ENCODE data around the gene RGS11. TPM values are rescaled to one million over a fixed set of nuclear protein-coding genes. Genes with fewer than 3 reads are reported as not detected.

RGS11 gene
- not detected for total RNA-seq
- polyA plus RNA-seq: not detected

- H3K27me3 ChIP-seq (ENCODE audit: control insufficient read depth, insufficient read depth, low read length): peaks cover 4% of the 10 kb centered on the region
- H3K4me1 ChIP-seq (ENCODE audit: control insufficient read depth, insufficient read depth, low read length, poor library complexity, severe bottlenecking): peaks cover 27% of the 10 kb centered on the region
- H3K9me3 Mint-ChIP-seq: no peaks in the 10 kb centered on the region
- no peak within 1 kb of the TSS for H3K27ac ChIP-seq (ENCODE audit: insufficient read depth, low read length, poor library complexity, severe bottlenecking)
- H3K27ac Mint-ChIP-seq: no peak within 1 kb of the TSS
- ATAC-seq (ENCODE audit: low read depth in 2 of 2) (no peak), DNase-seq (no peak)
- no peaks in the 10 kb centered on the region for H3K36me3 ChIP-seq (ENCODE audit: control insufficient read depth, insufficient read depth, low read length)
- H3K4me3 Mint-ChIP-seq: peak within 1 kb of the TSS in 3 of 4 donors; percentile 55 to 73 (median 73)
- H3K27me3 Mint-ChIP-seq: peaks cover 44% of the 10 kb centered on the region
- H3K36me3 Mint-ChIP-seq: no peaks in the 10 kb centered on the region
- no peak within 1 kb of the TSS for H3K4me3 ChIP-seq (ENCODE audit: low read depth, low read length)
- no peaks in the 10 kb centered on the region for H3K9me3 ChIP-seq (ENCODE audit: control insufficient read depth in 2 of 2, low read length in 2 of 2)
- H3K4me1 Mint-ChIP-seq: peaks cover 6 to 15% (median 9%) of the 10 kb centered on the region in 4 donors
Measured at GRCh38 chr16:275786-276232, at the start of gene RGS11. TSS of gene RGS11 (minus strand) at chr16:275944. CDS start at chr16:275911, 33 bp downstream.

- peaks cover 6% of the 10 kb centered on the region for H3K36me3 Mint-ChIP-seq
- H3K27me3 Mint-ChIP-seq: no peaks in the 10 kb centered on the region
- H3K4me1 ChIP-seq (ENCODE audit: control insufficient read depth, insufficient read depth, low read length, poor library complexity, severe bottlenecking): peaks cover 39% of the 10 kb centered on the region
- DNase-seq: peak; percentile 70 to 87 (median 82)
- H3K4me3 ChIP-seq (ENCODE audit: low read depth, low read length): peak overlapping the region; percentile 40
- H3K4me3 Mint-ChIP-seq: peak overlapping the region; percentile 70 to 86 (median 82)
- H3K9me3 Mint-ChIP-seq: no peaks in the 10 kb centered on the region
- H3K27ac Mint-ChIP-seq: peak overlapping the region; percentile 88 to 96 (median 95)
- ATAC-seq (ENCODE audit: low read depth in 2 of 2): peak; percentile 76 to 77
- H3K36me3 ChIP-seq (ENCODE audit: control insufficient read depth, insufficient read depth, low read length): no peaks in the 10 kb centered on the region
- no peaks in the 10 kb centered on the region for H3K9me3 ChIP-seq (ENCODE audit: control insufficient read depth in 2 of 2, low read length in 2 of 2)
- peaks cover 4 to 73% (median 34%) of the 10 kb centered on the region in 4 donors for H3K4me1 Mint-ChIP-seq
- no peaks in the 10 kb centered on the region for H3K27me3 ChIP-seq (ENCODE audit: control insufficient read depth, insufficient read depth, low read length)
- H3K27ac ChIP-seq (ENCODE audit: insufficient read depth, low read length, poor library complexity, severe bottlenecking): peak overlapping the region; percentile 85
Measured at GRCh38 chr16:324451-325334, 48.9 kb upstream of the RGS11 start.

DNA sequence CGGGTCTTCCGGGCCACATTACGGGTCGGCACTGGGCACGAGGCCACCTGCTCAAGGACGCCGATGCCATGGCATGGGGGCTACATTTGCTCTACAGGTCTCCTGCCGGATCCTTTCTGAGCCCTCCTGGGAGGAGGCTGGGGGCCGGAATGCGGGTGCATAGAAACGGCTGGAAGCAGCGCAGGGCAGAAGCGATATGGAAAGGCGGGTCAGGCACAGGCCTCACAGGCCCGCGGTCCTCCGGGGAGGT is 48.4 kb upstream of the RGS11 start:
- H3K36me3 ChIP-seq (ENCODE audit: control insufficient read depth, insufficient read depth, low read length): peaks cover 4% of the 10 kb centered on the region
- H3K4me3 ChIP-seq (ENCODE audit: low read depth, low read length): peak overlapping the region; percentile 40
- Mint-ChIP-seq H3K4me1 (peaks cover 4 to 74% (median 35%) of the 10 kb centered on the region in 4 donors), H3K27me3 (no peaks in the 10 kb centered on the region), H3K27ac (peak overlapping the region; percentile 66 to 96 (median 95)), H3K36me3 (peaks cover 8% of the 10 kb centered on the region), H3K9me3 (no peaks in the 10 kb centered on the region), H3K4me3 (peak overlapping the region in 3 of 4 donors; percentile 35 to 80 (median 70))
- peaks cover 39% of the 10 kb centered on the region for H3K4me1 ChIP-seq (ENCODE audit: control insufficient read depth, insufficient read depth, low read length, poor library complexity, severe bottlenecking)
- no peak for DNase-seq
- H3K27me3 ChIP-seq (ENCODE audit: control insufficient read depth, insufficient read depth, low read length): no peaks in the 10 kb centered on the region
- peak overlapping the region; percentile 85 for H3K27ac ChIP-seq (ENCODE audit: insufficient read depth, low read length, poor library complexity, severe bottlenecking)
- ATAC-seq (ENCODE audit: low read depth in 2 of 2): no peak
- H3K9me3 ChIP-seq (ENCODE audit: control insufficient read depth in 2 of 2, low read length in 2 of 2): no peaks in the 10 kb centered on the region

DNA sequence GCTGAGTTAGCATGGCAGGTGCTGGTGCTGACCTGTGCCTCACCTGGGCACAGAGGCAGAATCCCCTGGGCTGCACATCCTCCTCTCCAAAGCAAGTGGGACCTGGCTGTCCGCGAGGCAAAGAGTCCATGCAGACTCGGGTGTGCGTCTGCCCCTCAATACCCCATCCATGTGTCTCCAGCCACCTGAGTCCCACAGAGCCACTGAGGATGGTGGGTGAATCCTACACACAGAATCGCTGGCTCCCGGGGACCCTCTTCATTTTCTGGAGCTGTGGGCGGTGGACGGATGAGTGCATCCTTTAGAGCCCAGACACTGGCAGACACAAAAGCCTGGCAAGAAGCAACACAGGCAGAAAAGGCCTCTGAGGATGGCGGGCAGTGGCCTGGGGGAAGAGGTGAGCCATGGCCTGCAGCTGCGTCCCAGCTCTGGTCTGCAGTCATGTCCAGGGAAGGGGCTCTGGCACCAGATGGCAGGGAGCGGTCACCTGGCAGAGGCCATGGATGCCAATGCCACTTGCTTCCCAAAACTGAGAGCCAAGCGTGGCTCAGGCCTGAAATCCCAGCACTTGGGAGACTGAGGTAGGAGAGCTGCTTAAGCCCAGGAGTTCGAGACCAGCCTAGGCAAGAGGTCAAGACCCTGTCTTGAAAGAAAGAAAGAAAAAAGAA is 46.9 kb upstream of the RGS11 start:
- no peak for ATAC-seq (ENCODE audit: low read depth in 2 of 2)
- Histone ChIP-seq H3K4me1 (ENCODE audit: control insufficient read depth, insufficient read depth, low read length, poor library complexity, severe bottlenecking) (peaks cover 37% of the 10 kb centered on the region), H3K27ac (ENCODE audit: insufficient read depth, low read length, poor library complexity, severe bottlenecking) (no peak overlapping the region), H3K27me3 (ENCODE audit: control insufficient read depth, insufficient read depth, low read length) (no peaks in the 10 kb centered on the region), H3K4me3 (ENCODE audit: low read depth, low read length) (no peak overlapping the region), H3K36me3 (ENCODE audit: control insufficient read depth, insufficient read depth, low read length) (peaks cover 13% of the 10 kb centered on the region), H3K9me3 (ENCODE audit: control insufficient read depth in 2 of 2, low read length in 2 of 2) (no peaks in the 10 kb centered on the region)
- Mint-ChIP-seq H3K9me3 (no peaks in the 10 kb centered on the region), H3K27ac (peak overlapping the region in 2 of 3 donors; percentile 89 to 95), H3K4me3 (peak overlapping the region in 3 of 4 donors; percentile 49 to 63 (median 55)), H3K27me3 (no peaks in the 10 kb centered on the region), H3K36me3 (peaks cover 10% of the 10 kb centered on the region), H3K4me1 (peaks cover 4 to 81% (median 37%) of the 10 kb centered on the region in 4 donors)
- no peak for DNase-seq

- no peak for ATAC-seq (ENCODE audit: low read depth in 2 of 2)
- H3K4me3 Mint-ChIP-seq: peak overlapping the region in 1 of 4 donors; percentile 49
- DNase-seq: no peak
- Histone ChIP-seq H3K9me3 (ENCODE audit: control insufficient read depth in 2 of 2, low read length in 2 of 2) (no peaks in the 10 kb centered on the region), H3K4me1 (ENCODE audit: control insufficient read depth, insufficient read depth, low read length, poor library complexity, severe bottlenecking) (peaks cover 36% of the 10 kb centered on the region), H3K4me3 (ENCODE audit: low read depth, low read length) (no peak overlapping the region), H3K27ac (ENCODE audit: insufficient read depth, low read length, poor library complexity, severe bottlenecking) (no peak overlapping the region), H3K36me3 (ENCODE audit: control insufficient read depth, insufficient read depth, low read length) (peaks cover 14% of the 10 kb centered on the region), H3K27me3 (ENCODE audit: control insufficient read depth, insufficient read depth, low read length) (no peaks in the 10 kb centered on the region)
- H3K27me3 Mint-ChIP-seq: no peaks in the 10 kb centered on the region
- no peaks in the 10 kb centered on the region for H3K9me3 Mint-ChIP-seq
- H3K27ac Mint-ChIP-seq: peak overlapping the region in 2 of 3 donors; percentile 86 to 89
- H3K4me1 Mint-ChIP-seq: peaks cover 4 to 76% (median 33%) of the 10 kb centered on the region in 4 donors
- H3K36me3 Mint-ChIP-seq: peaks cover 12% of the 10 kb centered on the region
Measured at GRCh38 chr16:321532-321931, 45.8 kb upstream of the RGS11 start.

DNA sequence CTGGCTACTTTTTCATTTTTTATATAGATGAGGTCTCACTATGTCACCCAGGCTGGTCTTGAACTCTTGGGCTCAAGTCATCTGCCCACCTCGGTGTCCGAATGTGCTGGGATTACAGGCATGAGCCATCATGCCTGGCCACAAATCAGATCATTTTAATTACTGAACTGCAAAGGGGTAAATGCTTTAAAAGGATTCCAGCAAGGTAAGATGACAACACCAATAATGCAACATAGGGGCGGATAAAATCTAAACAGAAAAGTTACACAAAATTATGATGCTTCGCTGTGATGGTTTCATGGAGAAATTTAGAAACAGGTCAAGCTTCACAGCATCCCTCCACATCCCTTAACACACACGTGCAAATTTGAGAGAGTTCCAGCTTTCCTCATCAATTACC is 44.5 kb upstream of the RGS11 start:
- peaks cover 27% of the 10 kb centered on the region for H3K4me1 ChIP-seq (ENCODE audit: control insufficient read depth, insufficient read depth, low read length, poor library complexity, severe bottlenecking)
- H3K36me3 Mint-ChIP-seq: peaks cover 12% of the 10 kb centered on the region
- H3K4me3 ChIP-seq (ENCODE audit: low read depth, low read length): no peak overlapping the region
- H3K9me3 Mint-ChIP-seq: no peaks in the 10 kb centered on the region
- no peaks in the 10 kb centered on the region for H3K27me3 Mint-ChIP-seq
- no peaks in the 10 kb centered on the region for H3K9me3 ChIP-seq (ENCODE audit: control insufficient read depth in 2 of 2, low read length in 2 of 2)
- peaks cover 2 to 70% (median 28%) of the 10 kb centered on the region in 4 donors for H3K4me1 Mint-ChIP-seq
- no peak for ATAC-seq (ENCODE audit: low read depth in 2 of 2)
- DNase-seq: no peak
- peaks cover 14% of the 10 kb centered on the region for H3K36me3 ChIP-seq (ENCODE audit: control insufficient read depth, insufficient read depth, low read length)
- peak overlapping the region in 1 of 4 donors; percentile 32 for H3K4me3 Mint-ChIP-seq
- no peak overlapping the region for H3K27ac ChIP-seq (ENCODE audit: insufficient read depth, low read length, poor library complexity, severe bottlenecking)
- peak overlapping the region in 2 of 3 donors; percentile 27 to 96 for H3K27ac Mint-ChIP-seq
- H3K27me3 ChIP-seq (ENCODE audit: control insufficient read depth, insufficient read depth, low read length): no peaks in the 10 kb centered on the region

GRCh38 chr16:318628-319027 is 42.9 kb upstream of the RGS11 start:
- Mint-ChIP-seq H3K27ac (no peak overlapping the region), H3K4me3 (no peak overlapping the region), H3K4me1 (peaks cover 6 to 56% (median 18%) of the 10 kb centered on the region in 4 donors), H3K27me3 (no peaks in the 10 kb centered on the region), H3K36me3 (peaks cover 12% of the 10 kb centered on the region), H3K9me3 (no peaks in the 10 kb centered on the region)
- Histone ChIP-seq H3K36me3 (ENCODE audit: control insufficient read depth, insufficient read depth, low read length) (peaks cover 28% of the 10 kb centered on the region), H3K4me3 (ENCODE audit: low read depth, low read length) (no peak overlapping the region), H3K27me3 (ENCODE audit: control insufficient read depth, insufficient read depth, low read length) (no peaks in the 10 kb centered on the region), H3K4me1 (ENCODE audit: control insufficient read depth, insufficient read depth, low read length, poor library complexity, severe bottlenecking) (peaks cover 11% of the 10 kb centered on the region), H3K9me3 (ENCODE audit: control insufficient read depth in 2 of 2, low read length in 2 of 2) (no peaks in the 10 kb centered on the region), H3K27ac (ENCODE audit: insufficient read depth, low read length, poor library complexity, severe bottlenecking) (no peak overlapping the region)
- ATAC-seq (ENCODE audit: low read depth in 2 of 2) (no peak), DNase-seq (no peak)
